Measurements from ENCODE around the gene RSRC2.
A peak's percentile ranks its signal among the peaks of the same experiment; 100 is the strongest.
"Not testable (repeated sequence)": the region's sequence is repeated elsewhere in the genome, so short reads cannot be mapped to it uniquely, and the experiment has no call there.

Gene RSRC2

GRCh38 chr12:122518908-122519307 is 7.8 kb downstream of the RSRC2 start:
- no peak for DNase-seq (ENCODE audit: low spot score)

GRCh38 chr12:122517877-122518276 is 8.9 kb downstream of the RSRC2 start:
- no peak for DNase-seq (ENCODE audit: low spot score)

GRCh38 chr12:122516544-122517361 is 10.0 kb downstream of the RSRC2 start:
- no peak for DNase-seq (ENCODE audit: low spot score)

- no peak for DNase-seq (ENCODE audit: low spot score)
Observed at GRCh38 chr12:122515275-122515674, 11.5 kb downstream of the RSRC2 start.

- no peak for DNase-seq (ENCODE audit: low spot score)
Observed at GRCh38 chr12:122513660-122514059, 13.1 kb downstream of the RSRC2 start.

GRCh38 chr12:122513028-122513427 is 13.7 kb downstream of the RSRC2 start:
- not testable (repeated sequence) for DNase-seq (ENCODE audit: low spot score)

- no peak for DNase-seq (ENCODE audit: low spot score)
Observed at GRCh38 chr12:122508163-122508562, 18.6 kb downstream of the RSRC2 start.

- no peak for DNase-seq (ENCODE audit: low spot score)
Observed at GRCh38 chr12:122506393-122506938, 20.3 kb downstream of the RSRC2 start.

- DNase-seq (ENCODE audit: low spot score), result no peak
Observed at GRCh38 chr12:122505419-122506051, 21.2 kb downstream of the RSRC2 start.

- DNase-seq (ENCODE audit: low spot score), result no peak
Observed at GRCh38 chr12:122503783-122504590, 22.7 kb downstream of the RSRC2 start.

GRCh38 chr12:122503147-122503751 is 23.5 kb downstream of the RSRC2 start:
- no peak for DNase-seq (ENCODE audit: low spot score)

GRCh38 chr12:122501489-122501989 is 25.2 kb downstream of the RSRC2 start:
- DNase-seq (ENCODE audit: low spot score), result no peak

GRCh38 chr12:122500685-122501488 is 25.8 kb downstream of the RSRC2 start, which contains the start of gene ZCCHC8:
TSS of gene ZCCHC8 (minus strand) at chr12:122500932. CDS start at chr12:122500840, 92 bp downstream.
- DNase-seq (ENCODE audit: low spot score), result peak; percentile 97

GRCh38 chr12:122499991-122500684 is 26.6 kb downstream of the RSRC2 start:
- DNase-seq (ENCODE audit: low spot score), result peak; percentile 55

- no peak for DNase-seq (ENCODE audit: low spot score)
Observed at GRCh38 chr12:122495258-122495657, 31.5 kb downstream of the RSRC2 start.

GRCh38 chr12:122493222-122493621 is 33.5 kb downstream of the RSRC2 start:
- DNase-seq (ENCODE audit: low spot score), result not testable (repeated sequence)

- no peak for DNase-seq (ENCODE audit: low spot score)
Observed at GRCh38 chr12:122491991-122492390, 34.7 kb downstream of the RSRC2 start.

- peak; percentile 82 for DNase-seq (ENCODE audit: low spot score)
Observed at GRCh38 chr12:122489038-122489437, 37.7 kb downstream of the RSRC2 start.

GRCh38 chr12:122487807-122488206 is 38.9 kb downstream of the RSRC2 start:
- not testable (repeated sequence) for DNase-seq (ENCODE audit: low spot score)

GRCh38 chr12:122486805-122487426 is 39.8 kb downstream of the RSRC2 start:
- no peak for DNase-seq (ENCODE audit: low spot score)

Data from hematopoietic multipotent progenitor cell treated with erythropoietin and hydrocortisone succinate and interleukin-3 and kit ligand, for 15 days (in vitro differentiated cells).